Stimulated activated CD8-positive, alpha-beta memory T cell treated with anti-CD3 and anti-CD28 coated beads, Interleukin-15, amount 100 ng/mL, for 48 hours (primary cell): ENCODE data around the gene VTCN1.
"Not testable (repeated sequence)": the region's sequence is repeated elsewhere in the genome, so short reads cannot be mapped to it uniquely, and the experiment has no call there.

Experiments used
- DNase-seq, 2 donors: peaks; one replicate each; pipeline ENCODE4 v3.0.0-alpha.2; 2020; ENCODE audit warnings: low read depth in 2 of 2

Gene VTCN1

GRCh38 chr1:117166076-117166475 lies 44.7 kb downstream of the VTCN1 start:
- DNase-seq = no peak

- no peak for DNase-seq
Observed at GRCh38 chr1:117164209-117164608, 46.5 kb downstream of the VTCN1 start.

DNA sequence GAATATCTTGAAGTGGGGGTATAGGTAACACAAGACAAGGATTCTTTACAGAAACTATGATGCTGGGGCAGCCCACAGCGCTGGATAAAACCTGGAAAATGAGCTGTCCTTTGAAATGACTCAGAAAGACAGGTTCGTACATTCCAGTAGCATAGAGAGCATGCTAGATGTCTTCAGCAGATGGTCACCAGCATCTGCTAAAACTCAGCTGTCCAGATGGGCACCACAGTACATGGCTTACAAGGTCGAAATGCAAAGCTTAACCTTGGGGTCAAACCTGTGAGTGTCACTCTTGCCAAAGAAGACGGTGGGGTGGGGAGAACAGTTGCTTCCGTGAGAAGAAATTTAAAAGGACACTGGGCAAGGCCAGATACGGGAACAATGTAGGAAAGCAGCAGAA lies 47.9 kb downstream of the VTCN1 start:
- DNase-seq = no peak

GRCh38 chr1:117161887-117162286 lies 48.8 kb downstream of the VTCN1 start:
- no peak for DNase-seq

- not testable (repeated sequence) for DNase-seq
Observed at GRCh38 chr1:117151305-117151704, 59.4 kb downstream of the VTCN1 start.

GRCh38 chr1:117150316-117150715 lies 60.4 kb downstream of the VTCN1 start:
- no peak for DNase-seq

DNA sequence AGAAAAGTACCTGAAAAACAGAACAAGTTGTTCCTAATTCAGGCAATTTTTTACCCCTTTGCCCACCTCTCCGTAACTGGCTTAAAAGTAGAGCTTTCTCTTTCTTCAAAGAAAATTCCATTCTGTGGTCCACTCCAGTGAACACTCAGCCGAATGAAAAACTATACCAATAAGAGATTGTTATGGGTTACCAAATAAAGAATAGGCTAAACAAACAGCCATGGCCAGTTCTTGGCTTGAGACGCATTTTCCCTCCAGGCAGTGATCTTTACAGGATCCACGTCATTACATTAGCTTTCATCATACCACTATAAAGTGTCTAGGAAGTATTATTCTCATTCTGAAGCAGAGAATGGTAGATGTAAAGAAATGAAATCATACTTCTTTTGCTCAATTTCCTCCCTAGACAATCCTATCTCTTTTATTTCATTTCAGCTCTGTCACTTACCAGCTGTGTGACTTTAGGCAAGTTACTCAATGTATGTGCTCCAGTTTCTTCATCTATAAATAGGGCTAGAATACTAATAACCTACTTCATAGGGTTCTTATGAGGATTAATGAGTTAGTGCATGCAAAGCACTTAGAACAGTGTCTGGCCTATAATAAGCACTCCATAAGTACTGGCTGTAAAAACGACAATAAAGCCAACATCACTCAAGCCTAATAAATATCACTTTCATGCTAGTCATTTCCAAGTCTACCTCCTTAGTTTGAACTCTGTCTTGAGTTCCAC lies 62.7 kb downstream of the VTCN1 start:
- DNase-seq = no peak

- no peak for DNase-seq
Observed at GRCh38 chr1:117147341-117147831, 63.3 kb downstream of the VTCN1 start.

- no peak for DNase-seq
Observed at GRCh38 chr1:117146575-117147340, 64.0 kb downstream of the VTCN1 start.

DNA sequence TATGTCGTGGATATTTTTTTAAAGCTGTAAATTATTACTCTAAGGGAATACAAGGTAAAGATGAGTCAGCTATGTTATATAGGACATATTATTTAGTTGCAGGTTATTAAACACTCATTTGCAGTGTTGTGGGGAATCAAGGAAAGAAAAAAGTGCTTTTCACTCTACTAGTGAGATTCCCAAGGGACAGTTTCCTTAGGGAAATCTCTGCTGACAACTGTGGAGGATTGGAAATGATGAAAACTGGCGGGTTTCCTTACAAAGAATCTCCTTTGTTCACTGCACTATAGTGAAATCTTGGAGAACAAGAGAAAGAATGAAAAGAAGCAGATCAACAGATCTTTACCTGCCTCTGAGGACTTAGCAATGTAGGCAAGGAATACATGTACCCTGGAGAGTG lies 64.7 kb downstream of the VTCN1 start:
- DNase-seq = no peak

- DNase-seq = no peak
Observed at GRCh38 chr1:117143871-117144270, 66.9 kb downstream of the VTCN1 start.

- no peak for DNase-seq
Observed at GRCh38 chr1:117143172-117143571, 67.6 kb downstream of the VTCN1 start.

GRCh38 chr1:117142200-117142599 lies 68.5 kb downstream of the VTCN1 start:
- no peak for DNase-seq

- DNase-seq = no peak
Observed at GRCh38 chr1:117138561-117138960, 72.2 kb downstream of the VTCN1 start.

GRCh38 chr1:117138106-117138505 lies 72.6 kb downstream of the VTCN1 start:
- DNase-seq = no peak

- no peak for DNase-seq
Observed at GRCh38 chr1:117137281-117137855, 73.4 kb downstream of the VTCN1 start.

DNA sequence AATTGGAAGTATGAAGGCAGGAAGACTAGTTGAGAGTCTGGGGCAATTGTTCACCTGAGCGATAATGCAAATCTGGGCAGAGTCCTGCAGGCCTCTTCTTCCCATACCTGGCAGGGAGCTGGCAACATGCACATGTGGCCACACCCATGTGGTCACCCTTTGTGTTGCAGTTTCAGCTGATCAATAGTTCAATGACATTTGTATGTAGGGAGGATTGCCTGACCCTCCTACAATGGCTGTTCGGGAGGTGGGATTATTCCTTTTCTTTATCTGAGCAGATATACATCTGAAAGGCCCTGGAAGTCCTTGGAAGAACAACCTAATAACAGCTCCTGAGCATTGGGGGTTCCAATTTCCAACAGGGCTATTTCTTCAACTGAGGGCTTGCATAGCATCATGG lies 74.0 kb downstream of the VTCN1 start:
- DNase-seq = no peak

DNA sequence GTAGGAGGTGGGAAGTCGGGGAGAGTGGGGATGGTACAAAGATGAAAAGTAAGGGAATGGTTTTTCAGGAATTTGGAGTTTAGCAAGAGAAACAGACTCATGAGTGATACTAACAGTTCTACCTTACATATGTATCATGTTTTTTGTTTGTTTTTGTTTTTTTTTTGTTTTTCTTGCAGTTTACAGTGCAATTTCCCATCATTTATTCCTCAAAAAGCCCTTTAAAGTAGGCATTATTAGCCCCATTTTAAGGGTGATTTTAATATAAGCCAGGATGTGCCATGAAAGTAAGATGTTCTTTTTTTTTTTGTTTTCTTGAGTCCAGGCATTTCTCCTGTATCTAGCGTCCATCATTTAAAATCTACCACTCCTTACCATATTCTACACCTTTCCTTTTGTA lies 75.4 kb downstream of the VTCN1 start:
- DNase-seq = no peak

DNA sequence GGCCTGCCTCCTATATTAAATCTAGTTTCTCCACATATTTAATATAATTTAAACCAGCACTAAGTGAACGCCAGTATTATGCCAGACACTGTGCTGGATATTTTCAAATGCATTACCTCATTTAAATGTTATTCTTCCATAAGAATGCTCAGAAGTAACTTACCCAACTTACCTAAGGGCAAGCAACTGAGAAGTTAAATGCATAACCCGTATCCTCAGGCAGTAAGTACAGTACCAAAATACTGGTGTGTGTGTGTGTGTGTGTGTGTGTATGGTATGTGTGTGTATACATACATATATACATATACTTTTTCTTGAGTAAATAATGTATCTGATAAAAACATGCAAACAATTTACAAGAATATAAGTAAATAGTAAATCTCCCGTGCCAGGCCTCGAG lies 80.2 kb downstream of the VTCN1 start:
- no peak for DNase-seq

DNA sequence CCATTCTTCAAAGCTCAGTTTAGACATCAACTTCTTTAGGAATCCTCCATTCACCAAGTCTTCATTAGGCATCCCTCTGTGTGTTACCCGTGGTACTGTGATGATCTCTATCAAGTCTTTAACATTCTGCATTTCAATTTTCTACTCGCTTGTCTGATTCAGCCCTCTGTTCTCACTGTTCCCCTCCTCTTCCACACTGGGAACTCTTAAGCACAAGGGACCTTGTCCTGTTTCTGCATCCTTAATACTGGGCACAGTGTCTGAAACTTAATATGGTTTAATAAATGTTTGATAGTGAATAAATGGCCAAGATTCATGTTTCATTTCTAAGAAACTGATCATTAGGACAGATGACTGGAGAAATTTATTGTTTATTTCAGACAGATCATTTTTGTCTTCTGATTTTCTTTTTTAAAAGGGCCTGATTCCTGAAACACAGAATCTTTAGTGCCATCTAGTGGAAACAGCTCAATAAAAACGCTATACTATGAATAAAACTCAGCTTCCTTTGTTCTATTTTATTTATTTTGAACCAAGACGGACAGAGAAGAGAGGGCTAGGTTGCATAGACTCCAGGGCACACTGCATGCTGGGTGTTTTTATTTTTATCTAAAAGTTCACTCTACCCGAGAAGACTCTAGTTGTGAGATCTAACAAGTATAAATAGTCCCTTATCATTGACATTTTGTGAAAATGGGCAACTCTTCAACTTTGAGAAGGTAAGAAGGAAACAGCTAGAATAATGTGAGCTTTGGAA lies 82.2 kb downstream of the VTCN1 start:
- DNase-seq = no peak

DNA sequence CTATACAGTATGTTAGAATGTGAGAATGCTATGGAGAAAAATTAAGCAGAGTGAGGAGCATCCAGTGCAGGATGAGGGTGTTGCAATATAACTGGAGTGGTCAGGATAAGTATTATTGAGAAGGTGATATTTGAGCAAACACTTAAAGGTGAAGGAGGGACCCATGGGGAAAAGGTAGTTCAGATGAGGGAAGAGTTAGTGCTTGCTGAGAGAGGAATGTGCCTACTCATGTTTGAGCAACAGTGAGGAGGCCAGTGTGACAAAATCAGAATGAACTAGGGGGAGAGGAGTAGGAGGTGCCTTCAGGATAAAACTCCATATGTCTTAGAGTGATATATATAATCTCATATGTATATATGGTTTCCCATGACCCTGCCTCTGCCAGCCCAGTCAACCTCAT lies 82.9 kb downstream of the VTCN1 start:
- no peak for DNase-seq

- no peak for DNase-seq
Observed at GRCh38 chr1:117124661-117125060, 86.1 kb downstream of the VTCN1 start.
